HG02885 (cell line): ENCODE measurements around the gene RAB9A.
"Not testable (repeated sequence)": the region's sequence is repeated elsewhere in the genome, so short reads cannot be mapped to it uniquely, and the experiment has no call there.

Source experiments
- ATAC-seq: cut with Tn5 transposase; IDR thresholded peaks from one replicate; pipeline ENCODE4 v1.9.1; 2021; ENCODE audit warnings: mild to moderate bottlenecking; ENCODE audit not compliant: unreplicated experiment, poor library complexity

The RAB9A gene

DNA sequence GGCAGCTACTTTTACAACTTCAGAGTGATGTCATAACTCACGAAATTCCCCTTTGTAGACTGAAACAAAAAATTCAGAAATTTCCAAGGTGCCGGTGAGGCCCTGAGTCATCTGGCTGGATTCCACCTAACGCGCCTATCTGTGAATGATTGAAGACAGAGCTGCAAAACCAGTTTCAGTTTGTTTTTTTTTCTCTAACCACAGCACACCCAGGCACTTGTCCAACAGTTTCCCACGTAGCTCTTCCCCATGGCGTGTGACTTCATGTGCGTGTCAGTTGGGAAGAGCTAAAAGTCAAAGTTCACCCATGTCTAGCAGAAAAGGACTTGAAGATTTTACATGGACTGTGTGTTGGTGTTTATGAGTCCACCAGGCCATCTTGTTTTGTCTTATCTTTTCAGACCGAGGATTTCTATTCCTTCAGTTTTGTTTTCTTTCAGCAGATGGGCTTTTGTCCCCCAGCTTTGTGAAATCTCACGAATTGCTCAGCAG lies 19.6 kb upstream of the RAB9A start:
- ATAC-seq: peak; percentile 87

DNA sequence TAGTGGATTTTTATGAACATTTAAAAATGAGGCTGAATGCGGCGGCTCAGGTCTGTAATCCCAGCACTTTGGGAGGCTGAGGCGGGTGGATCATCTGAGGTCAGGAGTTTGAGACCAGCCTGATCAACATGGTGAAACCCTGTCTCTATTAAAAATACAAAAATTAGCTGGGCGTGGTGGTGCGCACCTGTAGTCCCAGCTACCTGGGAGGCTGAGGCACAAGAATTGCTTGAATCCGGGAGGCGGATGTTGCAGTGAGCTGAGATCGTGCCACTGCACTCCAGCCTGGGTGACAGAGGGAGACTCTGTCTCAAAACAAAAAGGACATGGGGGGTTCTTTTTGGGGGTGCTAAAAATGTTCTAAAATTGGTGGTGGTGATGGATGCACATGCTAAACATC lies 19.2 kb upstream of the RAB9A start:
- ATAC-seq: not testable (repeated sequence)

DNA sequence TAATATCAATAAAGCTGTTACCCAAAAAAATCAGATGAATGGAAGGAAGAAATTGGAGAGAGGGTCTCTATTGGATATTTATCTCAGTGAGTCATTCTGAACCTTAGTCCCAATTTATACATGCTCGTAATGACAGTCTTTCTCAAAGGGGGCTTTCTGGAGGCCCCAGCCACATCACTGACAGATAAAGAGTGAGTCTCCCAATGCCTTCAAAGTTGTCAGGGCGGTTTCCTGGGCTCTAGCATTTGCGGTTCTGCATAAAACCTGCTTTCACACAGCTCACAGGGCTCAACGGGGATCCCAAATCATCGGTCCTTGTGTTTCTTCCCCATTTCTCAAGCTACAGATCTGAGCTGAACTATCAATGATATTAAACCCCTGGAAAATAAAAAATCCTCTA lies 18.7 kb upstream of the RAB9A start:
- ATAC-seq: no peak

DNA sequence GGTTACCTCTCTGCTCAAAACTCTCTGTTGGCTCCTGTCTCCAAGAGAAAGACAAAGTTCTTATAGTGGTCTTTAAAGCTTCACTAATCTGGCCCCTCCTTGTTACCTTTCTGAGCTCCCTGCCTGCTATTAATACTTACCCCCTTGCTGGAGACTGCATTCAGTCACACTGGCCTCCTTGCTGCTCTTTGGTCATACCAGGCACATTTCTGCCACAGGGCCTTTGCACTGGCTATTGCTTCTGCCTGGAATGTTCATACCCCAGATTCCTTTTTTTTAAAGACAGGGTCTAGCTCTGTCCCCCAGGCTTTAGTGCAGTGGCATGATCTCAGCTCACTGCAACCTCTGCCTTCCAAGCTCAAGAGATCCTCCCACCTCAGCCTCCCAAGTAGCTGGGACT lies 15.9 kb upstream of the RAB9A start:
- no peak for ATAC-seq

DNA sequence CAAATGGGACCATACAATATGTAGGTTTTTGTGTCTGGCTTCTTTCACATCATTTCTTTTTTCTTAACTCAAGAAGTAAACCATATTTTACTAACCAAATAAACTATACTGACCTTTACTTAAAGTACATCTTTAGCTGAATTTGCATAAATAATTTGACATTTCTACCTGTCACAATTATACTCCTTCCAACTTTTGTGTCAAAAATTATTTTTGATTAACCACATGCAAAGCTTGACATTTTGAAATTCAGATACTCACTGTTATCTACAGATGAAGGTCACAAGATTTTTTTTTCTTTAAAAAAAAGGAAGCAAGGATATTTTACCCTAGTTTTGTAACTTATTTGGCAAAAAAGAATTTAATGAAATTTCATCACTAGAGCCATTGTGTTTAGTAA lies 12.0 kb upstream of the RAB9A start:
- no peak for ATAC-seq

DNA sequence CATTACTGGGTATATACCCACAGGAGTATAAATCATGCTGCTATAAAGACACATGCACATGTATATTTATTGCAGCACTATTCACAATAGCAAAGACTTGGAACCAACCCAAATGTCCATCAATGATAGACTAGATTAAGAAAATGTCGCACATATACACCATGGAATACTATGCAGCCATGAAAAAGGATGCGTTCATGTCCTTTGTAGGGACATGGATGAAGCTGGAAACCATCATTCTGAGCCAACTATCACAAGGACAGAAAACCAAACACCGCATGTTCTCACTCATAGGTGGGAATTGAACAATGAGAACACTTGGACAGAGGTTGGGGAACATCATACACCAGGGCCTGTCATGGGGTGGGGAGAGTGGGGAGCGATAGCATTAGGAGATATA lies 9.2 kb upstream of the RAB9A start:
- ATAC-seq: not testable (repeated sequence)

DNA sequence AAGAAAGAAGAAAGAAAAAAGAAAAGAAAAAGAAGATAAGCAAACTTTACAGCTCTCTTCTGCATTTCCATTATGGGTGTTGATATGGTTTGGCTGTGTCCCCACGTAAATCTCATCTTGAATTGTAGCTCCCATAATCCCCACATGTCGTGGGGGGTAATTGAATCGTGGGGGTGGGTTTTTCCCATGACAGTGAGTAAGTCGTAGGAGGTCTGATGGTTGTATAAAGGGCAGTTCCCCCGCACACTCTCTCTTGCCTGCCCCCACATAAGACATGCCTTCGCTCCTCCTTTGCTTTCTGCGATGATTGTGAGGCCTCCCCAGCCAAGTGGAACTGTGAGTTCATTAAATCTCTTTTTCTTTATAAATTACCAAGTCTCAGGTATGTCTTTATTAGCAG lies 7.3 kb upstream of the RAB9A start:
- no peak for ATAC-seq

DNA sequence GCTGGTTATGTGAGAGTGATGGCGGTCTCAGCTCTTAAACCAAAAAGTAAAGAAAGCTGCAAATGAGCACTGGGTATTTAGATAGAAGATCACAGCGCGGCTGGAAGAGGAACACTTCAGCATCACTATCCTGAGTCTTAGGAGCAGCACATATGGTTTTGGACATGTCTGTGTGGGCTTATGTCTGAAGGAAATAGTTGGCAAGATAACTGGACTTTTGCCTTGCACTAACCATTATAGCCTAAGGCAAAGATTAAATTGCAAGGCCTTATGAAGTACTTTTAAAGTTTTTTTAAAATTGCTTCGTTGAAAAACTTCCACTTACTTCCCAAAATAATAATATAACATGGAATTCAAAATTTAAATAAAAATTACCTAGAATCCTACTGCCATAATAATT lies 4.6 kb upstream of the RAB9A start:
- no peak for ATAC-seq

DNA sequence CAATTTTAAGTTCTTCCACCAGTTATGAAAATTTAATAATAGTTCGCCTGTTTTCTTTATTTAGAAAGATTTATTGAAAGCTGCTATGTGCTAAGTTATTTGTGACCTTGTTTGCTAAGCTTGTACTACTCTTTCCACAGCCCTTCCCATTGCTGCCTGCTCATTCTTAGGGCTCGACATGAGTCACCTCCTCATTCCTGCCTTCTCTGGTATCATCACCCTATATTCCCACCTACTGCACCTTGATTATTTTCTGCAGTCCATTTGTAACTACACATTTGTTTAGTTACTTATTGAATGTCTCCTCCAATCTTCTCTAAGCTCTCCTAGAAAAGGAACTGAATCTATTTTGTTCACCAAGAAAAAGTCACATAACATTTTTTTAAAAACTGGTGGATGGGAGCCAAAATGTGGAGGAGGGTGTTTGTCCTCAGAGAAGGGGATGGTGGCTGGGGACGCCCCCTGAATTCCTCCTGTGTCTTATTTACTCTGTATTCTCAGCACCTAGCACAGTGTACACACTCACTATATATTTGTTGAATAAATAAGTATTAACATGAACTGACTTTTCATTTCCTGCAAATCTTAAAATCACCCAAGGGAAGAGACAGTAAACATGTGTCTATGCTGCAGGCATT lies 3.7 kb upstream of the RAB9A start:
- ATAC-seq: no peak

DNA sequence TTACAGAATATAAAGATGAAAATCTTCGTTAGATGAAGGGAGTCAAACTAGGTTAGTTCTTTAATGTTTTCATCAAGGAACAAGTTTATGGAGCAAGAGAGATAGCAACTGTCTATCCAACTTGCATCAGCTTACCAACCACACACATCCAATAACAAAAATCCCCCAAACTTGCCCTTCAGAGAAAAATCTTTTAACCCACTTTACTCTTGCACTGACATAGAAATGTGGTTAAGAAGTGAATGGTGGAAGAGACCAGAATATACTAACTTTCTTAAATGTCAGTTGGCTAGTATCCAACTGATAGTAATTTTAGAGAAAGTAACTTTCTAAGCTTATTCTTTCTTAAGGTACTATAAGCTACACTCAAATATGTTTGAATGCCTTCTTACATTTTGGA lies 1.7 kb upstream of the RAB9A start:
- no peak for ATAC-seq

DNA sequence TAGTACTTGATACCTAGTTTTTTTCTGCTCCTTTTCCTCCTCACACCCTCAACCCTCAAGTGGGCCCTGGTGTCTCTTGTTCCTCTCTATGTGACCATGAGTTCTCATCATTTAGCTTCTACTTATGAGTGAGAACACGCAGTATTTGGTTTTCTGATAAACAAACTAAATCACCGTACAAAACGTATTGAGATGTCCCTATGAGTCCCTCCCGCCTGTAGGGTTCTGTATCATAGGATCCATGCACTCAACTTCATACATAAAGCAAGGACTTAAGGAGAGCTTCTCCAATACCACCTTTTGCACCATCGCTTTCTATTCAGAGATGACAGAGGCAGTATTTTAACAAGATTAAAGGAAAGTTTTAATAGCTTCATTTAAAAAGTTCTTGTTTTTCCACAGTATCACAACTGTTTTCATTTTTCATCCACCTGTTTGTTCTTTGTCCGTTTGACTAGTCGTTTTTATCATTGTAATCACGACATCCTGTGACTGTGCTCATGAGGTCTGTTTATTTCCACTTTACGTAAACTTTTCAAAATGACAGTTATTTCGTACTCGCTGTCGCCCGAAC lies 457 bp upstream of the RAB9A start:
- ATAC-seq: no peak

DNA sequence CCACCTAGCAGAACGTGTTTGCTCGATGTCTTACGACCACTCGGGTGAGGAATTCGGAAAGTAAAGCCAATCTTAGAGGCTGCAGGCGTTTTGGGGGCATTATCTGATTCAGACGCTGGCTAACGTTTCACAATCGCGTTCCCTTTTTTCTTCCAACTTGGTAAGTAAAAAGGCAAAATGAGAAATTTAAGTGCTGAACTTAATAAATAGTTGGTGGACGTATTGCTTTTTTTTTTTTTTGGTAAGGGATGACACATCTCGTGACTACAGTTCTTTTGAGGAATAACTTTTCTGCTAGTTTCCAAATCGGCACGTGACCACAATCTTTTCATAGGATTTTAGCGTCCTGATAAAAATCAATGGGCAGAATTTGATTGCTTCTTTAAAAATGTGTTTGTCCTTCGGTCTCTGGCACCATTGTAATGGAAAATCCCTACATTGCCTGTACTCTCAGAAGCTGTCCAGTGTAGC lies 848 bp downstream of the RAB9A start:
- ATAC-seq: no peak

DNA sequence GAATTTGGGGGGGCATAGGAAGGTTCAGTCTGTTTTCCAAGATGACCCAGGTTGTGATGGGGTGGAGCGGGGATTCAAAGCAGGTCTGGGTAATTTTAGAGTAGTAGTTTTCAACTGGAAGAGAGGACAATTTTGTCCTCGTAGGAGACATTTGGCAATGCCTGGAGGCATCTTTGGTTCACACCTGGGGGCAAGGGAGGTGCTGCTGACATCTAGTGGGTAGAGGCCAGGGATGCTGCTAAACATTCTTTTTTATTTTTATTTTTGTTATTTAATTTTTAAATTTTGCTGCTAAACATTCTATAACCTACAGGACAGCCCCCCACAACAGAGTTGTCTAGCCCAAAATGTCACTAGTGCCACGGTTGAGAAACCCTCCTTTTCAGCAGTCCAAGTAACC lies 1.9 kb downstream of the RAB9A start:
- no peak for ATAC-seq

DNA sequence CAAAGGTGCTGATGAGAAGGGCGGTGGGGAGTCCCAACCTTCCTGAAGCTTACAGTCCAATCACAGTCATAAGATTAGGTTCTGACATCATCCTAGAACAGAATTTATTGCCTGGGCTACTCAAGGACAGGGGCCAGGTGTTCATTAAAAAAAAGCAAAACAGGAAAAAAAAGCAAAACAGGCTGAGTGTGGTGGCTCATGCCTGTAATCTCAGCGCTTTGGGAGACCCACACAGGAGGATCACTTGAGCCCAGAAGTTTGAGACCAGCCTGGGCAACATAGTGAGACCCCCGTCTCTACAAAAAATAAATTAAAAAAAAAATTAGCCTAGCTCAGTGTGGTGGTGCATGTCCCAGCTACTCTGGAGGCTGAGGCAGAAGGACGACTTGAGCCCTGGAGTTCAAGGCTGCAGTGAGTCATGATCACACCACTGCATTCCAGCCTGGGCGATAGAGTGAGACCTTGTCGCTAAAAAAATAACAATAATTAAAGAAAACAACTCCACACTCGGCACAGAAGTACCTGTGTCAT lies 3.0 kb downstream of the RAB9A start:
- no peak for ATAC-seq

DNA sequence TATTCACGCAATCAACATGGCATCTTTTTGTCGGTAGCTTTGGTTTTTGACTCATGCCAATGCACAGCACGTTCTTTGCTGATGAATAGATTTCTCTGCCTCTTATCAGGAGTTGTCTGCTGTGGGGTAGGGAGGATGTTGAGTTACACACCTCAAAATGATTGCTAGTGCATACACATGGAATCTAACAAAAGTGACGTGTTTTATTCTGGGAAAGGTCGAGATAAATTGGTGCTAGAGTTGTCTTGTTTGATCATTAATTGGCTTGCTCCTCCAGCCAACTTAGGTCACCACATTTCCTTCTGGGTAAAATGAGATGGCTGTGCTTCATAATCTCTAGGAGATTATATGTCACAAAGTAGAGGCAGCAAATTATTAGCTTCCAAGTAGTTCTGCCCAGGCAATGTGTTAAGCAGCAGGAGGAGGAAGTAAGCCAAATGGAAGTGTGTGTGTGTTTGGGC lies 3.9 kb downstream of the RAB9A start:
- no peak for ATAC-seq

DNA sequence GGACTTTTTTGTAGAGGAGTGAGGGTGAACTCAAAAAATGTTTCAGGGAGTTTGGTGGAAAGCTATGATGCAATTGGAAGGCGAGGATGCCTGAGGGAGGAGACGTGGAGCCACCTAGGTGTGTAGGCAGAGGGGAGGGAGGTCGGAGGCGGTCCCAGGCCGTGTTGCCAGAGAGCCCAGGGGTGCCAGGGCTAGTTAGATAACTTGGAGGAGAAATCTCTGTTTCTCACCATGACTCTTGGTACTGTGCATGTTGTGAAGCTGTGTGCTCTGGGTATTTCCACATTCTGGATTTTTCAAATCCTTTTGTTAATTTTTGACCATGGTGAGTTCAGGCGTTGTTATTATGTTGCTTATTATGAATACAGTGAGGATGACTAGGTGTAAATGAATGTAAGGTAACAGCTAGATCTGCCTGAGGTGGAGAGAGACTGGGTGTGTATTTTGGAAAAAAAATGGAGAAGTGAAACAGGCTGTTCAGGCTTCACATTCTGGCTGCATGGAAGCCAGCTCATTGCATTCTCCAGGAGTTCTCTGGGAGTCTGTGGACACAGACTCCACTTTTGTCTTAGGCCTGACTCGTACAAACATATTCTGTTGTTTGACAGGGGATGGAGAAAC lies 4.5 kb downstream of the RAB9A start:
- no peak for ATAC-seq

DNA sequence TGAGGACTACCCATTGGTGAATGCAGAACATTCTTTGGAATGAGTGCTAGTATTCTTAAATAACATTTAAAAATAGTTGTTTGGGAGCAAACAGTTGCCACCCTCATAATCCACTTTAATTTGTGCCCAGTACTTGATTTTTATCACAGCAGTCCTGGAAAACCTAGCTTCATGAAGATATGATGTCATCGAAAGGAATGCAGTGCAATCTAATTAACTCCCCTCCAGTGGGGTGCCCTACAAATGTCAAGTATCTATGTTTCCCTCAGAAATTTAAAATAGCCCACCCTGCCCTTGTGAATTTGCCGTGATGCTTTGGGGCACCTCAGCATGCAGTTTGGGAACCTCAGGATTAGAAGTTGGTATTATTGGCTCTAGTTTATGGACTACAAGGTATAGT lies 5.4 kb downstream of the RAB9A start:
- no peak for ATAC-seq

DNA sequence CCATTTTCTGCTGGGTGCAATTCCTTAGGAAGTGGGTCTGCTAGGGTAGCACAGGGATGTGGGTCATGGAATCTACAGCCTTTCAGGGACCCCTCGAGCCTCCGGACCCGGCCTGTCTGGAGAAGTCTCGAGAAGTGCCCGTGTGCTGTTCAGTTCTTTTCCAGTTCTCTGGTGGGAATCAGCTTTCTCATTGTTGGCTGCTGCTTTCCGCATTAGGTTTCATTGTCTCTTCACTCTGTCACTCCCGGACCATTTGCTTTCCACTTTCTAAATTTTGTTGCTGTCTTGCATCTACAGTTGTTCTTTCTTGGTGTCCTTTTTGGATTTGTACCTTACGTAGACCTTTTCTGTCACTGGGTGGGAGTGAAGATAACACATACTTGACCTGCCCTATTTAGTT lies 6.1 kb downstream of the RAB9A start:
- no peak for ATAC-seq

DNA sequence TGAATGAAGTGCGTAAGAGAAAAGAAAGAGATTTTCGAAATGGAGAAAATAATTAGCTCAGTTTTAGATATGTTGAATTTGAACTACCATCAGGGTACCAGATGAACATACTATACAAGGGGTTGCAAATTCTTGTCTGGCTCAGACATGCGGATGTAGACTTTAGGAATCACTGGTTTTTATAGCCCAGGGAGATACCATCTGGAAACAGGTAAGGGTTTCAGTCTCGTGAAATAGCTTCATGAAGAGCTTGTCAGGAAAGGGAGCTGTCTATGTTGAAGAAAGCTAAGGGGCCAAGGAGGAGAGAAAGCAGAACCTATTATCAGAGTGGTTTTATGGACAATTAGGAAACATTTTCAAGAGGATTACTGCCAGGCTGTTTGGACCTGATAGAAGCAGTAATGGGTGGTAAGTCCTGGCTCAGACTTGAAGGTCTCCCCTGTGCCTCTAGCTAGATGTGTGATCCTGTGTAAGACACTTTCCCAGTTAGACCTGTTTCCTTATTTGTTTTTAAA lies 6.7 kb downstream of the RAB9A start:
- ATAC-seq: no peak

DNA sequence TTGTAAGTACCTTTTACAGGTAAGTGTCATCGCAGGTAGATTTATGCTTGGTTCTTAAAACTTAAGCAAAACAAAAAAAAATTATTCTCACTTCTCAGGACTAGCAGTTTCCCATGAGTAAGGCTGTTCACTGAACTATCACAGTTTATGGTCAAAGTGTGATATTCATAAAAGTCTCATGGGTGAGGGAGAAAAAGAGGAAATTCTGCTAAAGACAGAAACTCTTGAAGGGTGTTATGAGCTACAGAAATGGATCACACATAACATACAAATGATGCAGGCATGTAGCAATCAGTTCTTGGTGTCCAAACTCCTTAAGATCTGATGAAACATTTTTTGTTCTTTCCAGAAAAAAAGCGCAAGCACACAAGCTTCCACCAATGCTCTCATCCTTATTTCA lies 8.5 kb downstream of the RAB9A start:
- peak; percentile 63 for ATAC-seq

DNA sequence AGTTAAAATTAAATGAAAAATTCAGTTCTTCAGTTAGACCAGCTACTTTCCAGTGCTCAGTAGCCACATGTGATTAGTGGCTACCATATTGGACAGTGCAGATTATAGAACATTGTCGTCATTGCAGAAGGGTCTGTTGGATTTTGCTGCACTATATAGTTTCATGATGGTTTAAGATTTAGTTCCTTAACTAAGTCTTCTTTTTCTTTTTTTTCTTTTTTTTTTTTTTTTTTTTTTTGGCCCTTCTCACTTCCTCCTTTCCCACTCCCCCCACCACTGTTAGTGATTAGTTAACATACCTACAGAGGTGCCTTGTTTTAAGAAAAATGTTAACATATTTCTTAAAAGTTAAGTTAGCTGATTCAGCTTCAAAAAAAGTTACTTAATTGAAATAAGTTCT lies 9.0 kb downstream of the RAB9A start:
- ATAC-seq: no peak
